C4-2B (cell line): ENCODE data around the gene CEP128.

Experiments
- H3K27ac ChIP-seq: fragments of 450-650 bp; 2 replicates; pipeline ENCODE4 v1.5.1; 2017
- ZFX ChIP-seq: fragments of 450-650 bp; IDR thresholded peaks from 2 replicates; pipeline ENCODE4 v1.6.1; 2017
- TF ChIP-seq, protein P1 (sequence below): fragments of 450-650 bp; conservative IDR thresholded peaks from 2 replicates; pipeline ENCODE4 v1.5.1; 2017; ENCODE audit warnings: mild to moderate bottlenecking

The CEP128 gene

DNA sequence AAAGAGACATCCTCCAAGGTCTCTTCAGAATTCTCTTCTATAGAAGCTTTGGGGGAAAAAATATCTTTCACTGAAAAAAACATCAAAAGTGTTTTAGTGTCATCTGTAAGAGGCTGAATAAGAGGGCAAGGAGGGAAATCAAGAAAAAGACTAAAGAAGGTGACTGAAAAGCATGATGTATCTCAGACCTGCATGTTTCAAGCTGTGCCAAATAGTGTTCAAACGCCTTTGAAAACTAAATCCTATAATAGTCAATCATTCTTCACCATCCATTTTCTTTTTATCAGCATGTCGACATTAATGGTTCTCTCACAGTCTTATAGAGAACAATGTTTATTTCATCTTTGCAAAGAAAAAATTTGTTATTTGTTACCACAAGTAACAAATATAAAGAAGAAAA is 94.5 kb downstream of the CEP128 start:
- no peak for TF ChIP-seq ZFX
- TF ChIP-seq, protein P1, sequence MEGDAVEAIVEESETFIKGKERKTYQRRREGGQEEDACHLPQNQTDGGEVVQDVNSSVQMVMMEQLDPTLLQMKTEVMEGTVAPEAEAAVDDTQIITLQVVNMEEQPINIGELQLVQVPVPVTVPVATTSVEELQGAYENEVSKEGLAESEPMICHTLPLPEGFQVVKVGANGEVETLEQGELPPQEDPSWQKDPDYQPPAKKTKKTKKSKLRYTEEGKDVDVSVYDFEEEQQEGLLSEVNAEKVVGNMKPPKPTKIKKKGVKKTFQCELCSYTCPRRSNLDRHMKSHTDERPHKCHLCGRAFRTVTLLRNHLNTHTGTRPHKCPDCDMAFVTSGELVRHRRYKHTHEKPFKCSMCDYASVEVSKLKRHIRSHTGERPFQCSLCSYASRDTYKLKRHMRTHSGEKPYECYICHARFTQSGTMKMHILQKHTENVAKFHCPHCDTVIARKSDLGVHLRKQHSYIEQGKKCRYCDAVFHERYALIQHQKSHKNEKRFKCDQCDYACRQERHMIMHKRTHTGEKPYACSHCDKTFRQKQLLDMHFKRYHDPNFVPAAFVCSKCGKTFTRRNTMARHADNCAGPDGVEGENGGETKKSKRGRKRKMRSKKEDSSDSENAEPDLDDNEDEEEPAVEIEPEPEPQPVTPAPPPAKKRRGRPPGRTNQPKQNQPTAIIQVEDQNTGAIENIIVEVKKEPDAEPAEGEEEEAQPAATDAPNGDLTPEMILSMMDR = no peak

DNA sequence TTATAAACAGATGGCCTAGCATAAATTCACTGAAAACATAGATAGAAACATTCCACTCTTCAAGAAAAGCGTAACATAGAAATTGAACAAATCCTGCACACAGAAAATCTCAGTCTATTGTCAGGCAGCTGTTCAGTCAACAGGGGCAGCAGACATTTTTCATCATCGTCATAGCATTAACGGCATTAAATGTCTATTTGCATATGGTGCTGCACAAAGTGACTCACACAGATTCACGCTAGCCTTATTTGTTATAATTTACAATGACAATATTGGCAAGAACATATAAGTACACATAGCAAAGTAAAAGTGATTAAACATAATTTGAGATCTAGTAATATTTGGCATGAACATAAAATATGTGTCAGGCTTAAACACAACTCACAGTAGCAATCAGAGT is 95.7 kb downstream of the CEP128 start:
- TF ChIP-seq ZFX = no peak
- TF ChIP-seq, protein P1 = no peak
- no peak overlapping the region for H3K27ac ChIP-seq

More for the DNA sequence above, 94.5 kb downstream of the CEP128 start:
- H3K27ac ChIP-seq = no peak overlapping the region

DNA sequence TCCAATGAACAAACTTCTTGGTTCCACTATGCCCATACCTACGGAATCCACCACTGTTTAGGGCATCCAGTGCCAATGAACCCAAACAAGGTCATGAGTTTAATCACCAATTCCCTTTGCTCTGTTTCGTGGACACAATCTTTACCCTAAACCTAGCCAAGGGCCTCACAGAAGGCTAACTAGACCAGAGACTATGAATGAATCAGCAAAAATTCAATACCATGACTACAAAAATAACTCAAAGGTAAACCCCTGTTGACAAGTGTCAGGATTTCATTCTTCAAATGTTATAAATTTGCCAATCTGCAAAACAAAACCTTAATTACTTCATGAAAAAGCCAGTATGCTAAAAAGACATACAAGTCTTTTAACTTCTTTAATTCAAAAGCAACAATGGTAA is 96.7 kb downstream of the CEP128 start:
- H3K27ac ChIP-seq = no peak overlapping the region
- TF ChIP-seq, protein P1 = no peak
- no peak for TF ChIP-seq ZFX

DNA sequence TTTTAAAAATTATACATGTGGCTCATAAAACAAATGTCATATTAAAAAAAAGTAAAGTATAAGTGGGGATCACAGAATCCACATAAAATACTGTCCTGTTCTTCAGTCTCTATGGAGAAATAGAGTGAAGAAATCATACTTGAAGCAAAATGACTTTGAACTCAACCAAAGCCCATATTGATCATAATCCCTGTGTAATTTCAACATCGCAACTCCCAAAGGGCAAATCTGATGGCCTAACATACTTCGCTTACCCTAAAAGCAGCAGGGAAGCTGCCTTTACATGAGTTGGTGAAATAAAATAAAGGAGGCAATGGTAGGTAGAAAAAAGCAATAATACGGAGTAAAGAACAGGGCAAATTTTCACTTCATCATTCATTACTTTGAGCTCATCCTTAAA is 101.8 kb downstream of the CEP128 start:
- TF ChIP-seq, protein P1 = no peak
- TF ChIP-seq ZFX = no peak
- H3K27ac ChIP-seq = no peak overlapping the region

DNA sequence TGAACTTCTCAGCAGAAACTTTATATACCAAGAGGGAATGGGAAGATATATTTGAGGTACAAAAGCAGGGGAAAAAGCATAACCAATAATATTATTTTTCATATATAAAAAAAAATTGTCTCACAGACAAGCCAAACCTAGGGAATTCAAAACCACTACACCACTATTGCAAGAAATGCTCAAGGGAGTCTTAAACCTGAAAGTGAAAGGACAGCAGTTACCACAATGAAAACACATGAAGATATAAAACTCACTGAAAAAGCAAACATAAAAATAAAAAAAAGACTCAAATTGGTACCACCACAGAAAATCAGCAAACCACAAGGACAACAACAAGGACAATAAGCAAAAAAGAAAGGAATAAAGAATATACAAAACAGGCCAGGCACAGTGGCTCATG is 131.9 kb downstream of the CEP128 start:
- H3K27ac ChIP-seq = no peak overlapping the region
- TF ChIP-seq, protein P1 = no peak
- TF ChIP-seq ZFX = no peak

DNA sequence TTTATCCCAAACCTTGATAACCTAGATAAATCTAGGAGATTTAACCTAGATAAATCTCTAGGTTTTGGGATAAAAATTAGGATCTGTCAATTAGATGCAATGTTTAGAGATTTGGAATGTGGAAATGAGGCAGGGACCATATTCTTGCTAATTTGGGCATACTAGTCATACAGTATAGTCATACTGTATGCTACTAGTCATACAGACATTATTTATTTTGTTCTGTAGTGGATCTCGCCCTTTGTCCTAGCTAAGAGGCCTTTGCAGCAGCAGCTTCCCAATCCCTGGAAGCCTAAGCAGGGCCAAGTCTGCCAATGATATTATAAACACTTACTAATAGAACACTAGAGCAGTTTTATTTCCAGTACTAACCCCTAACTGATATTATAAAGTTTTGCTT is 136.4 kb downstream of the CEP128 start:
- no peak for TF ChIP-seq ZFX
- TF ChIP-seq, protein P1 = no peak
- no peak overlapping the region for H3K27ac ChIP-seq

DNA sequence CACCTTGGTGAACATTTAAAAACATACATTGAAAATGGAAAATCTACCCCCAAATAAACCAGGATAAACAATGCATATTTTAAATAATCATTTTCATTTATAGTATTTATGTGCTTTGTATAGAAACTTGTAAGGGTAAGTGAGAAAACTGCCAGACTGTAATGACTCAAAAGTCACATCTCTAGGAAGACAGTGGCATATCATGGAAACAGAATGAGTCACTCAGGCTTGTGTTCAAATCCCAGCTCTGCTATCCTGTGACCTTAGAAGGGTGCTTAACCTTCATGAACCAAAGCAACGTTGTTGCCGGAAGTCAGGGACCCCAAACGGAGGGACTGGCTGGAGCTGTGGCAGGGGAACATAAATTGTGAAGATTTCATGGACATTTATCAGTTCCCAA is 142.7 kb downstream of the CEP128 start:
- H3K27ac ChIP-seq = no peak overlapping the region
- no peak for TF ChIP-seq ZFX
- TF ChIP-seq, protein P1 = no peak
